Spleen (tissue), 11 donors: ENCODE measurements around the gene CCDC88B. TPM values are rescaled to one million over a fixed set of nuclear protein-coding genes. Genes with fewer than 3 reads are reported as not detected.
A peak's percentile ranks its signal among the peaks of the same experiment; 100 is the strongest.

Experiments used
- DNase-seq: peaks from one replicate; pipeline ENCODE4 v3.0.0-alpha.2; 2020
- H3K27ac ChIP-seq, 8 donors: fragments of 200-600 bp; sonication (generic) in 7 of 8; 1 replicate in 4 of 8; 2 replicates in 4 of 8; pipeline versions ENCODE4 v1.5.0 to v1.8.0; 2016 to 2021; ENCODE audit warnings: inconsistent platforms in 4 of 8, mild to moderate bottlenecking in 4 of 8, moderate library complexity in 1 of 8
- H3K27me3 ChIP-seq, 7 donors: fragments of 200-600 bp; sonication (generic) in 6 of 7; replicated peaks in 1 of 7; 1 replicate in 4 of 7; 2 replicates in 3 of 7; pipeline versions ENCODE4 v1.5.0 to v1.8.0; 2016 to 2021; ENCODE audit warnings: inconsistent platforms in 3 of 7, mild to moderate bottlenecking in 1 of 7
- H3K36me3 ChIP-seq, 6 donors: fragments of 200-600 bp; sonication (generic) in 5 of 6; 1 replicate in 4 of 6; 2 replicates in 2 of 6; pipeline versions ENCODE4 v1.5.0 to v1.8.0; 2016 to 2021; ENCODE audit warnings: inconsistent platforms in 2 of 6
- H3K4me1 ChIP-seq, 6 donors: fragments of 200-600 bp; sonication (generic) in 5 of 6; 1 replicate in 3 of 6; 2 replicates in 3 of 6; pipeline versions ENCODE4 v1.5.0 to v1.8.0; 2016 to 2021; ENCODE audit warnings: inconsistent platforms in 3 of 6
- H3K4me3 ChIP-seq, 8 donors: fragments of 200-600 bp; sonication (generic) in 7 of 8; 1 replicate in 4 of 8; 2 replicates in 4 of 8; pipeline versions ENCODE4 v1.5.0 to v1.8.0; 2016 to 2021; ENCODE audit warnings: inconsistent platforms in 4 of 8, mild to moderate bottlenecking in 4 of 8, moderate library complexity in 2 of 8
- H3K9me3 ChIP-seq, 8 donors: fragments of 200-600 bp; sonication (generic) in 7 of 8; 1 replicate in 4 of 8; 2 replicates in 4 of 8; pipeline versions ENCODE4 v1.5.0 to v1.8.0; 2016 to 2021; ENCODE audit warnings: inconsistent platforms in 4 of 8
- POLR2A ChIP-seq, 3 donors: fragments of 450-650 bp; IDR thresholded peaks; one replicate each; pipeline ENCODE4 v1.5.1; 2017; ENCODE audit warnings: antibody characterized with exemption in 3 of 3, mild to moderate bottlenecking in 1 of 3
- POLR2AphosphoS5 ChIP-seq, 3 donors: sonication (generic); formaldehyde crosslinking; IDR thresholded peaks; one replicate each; pipeline ENCODE4 v1.5.1; 2017; ENCODE audit warnings: antibody characterized with exemption in 3 of 3
- WGBS, 5 donors: extraction: QIAGEN DNeasy Blood & Tissue Kit in 3 of 5; methylation state at CpG; one replicate each; pipeline versions ENCODE4 v1.1.5 to v1.1.7; 2013 to 2018; 5-methylcytosine and 5-hydroxymethylcytosine counted together
- intact Hi-C: fragments of 100-400 bp; cut with DNase I; formaldehyde crosslinking; loops from one replicate; pipeline ENCODE4 v1.15.0; 2023; ENCODE audit warnings: low total_unique reads
- polyA plus RNA-seq, 3 donors: library from polyadenylated mRNA; stranded (reverse); fragments of 200-250 nt; gene quantifications; one replicate each; pipeline ENCODE4 v1.2.1, GENCODE V29; 2013
- total RNA-seq, 7 donors: library from RNA; depleted of rRNA in 3 of 7; stranded (reverse); fragments of >200 nt in 3 of 7; fragmentation: NEBNext Ultra II Directional in 4 of 7; extraction: Animal tissue kit (Norgen Biotek cat#: 25700) in 4 of 7; gene quantifications; one replicate each; pipeline versions ENCODE4 v1.1.0 to v1.2.1, GENCODE V29; 2016 to 2021
- TF ChIP-seq, protein P1 (sequence below), 11 experiments: fragments of 200-600 bp in 7 of 11; fragments of 450-650 bp in 4 of 11; sonication (generic) in 4 of 11; IDR thresholded peaks in 8 of 11; conservative IDR thresholded peaks in 3 of 11; 1 replicate in 7 of 11; 2 replicates in 4 of 11; pipeline versions ENCODE4 v1.4.0 to v1.8.0; 2016 to 2021; ENCODE audit warnings: antibody characterized with exemption in 11 of 11, inconsistent platforms in 4 of 11, mild to moderate bottlenecking in 1 of 11
- donor health status: healthy with polysubstance abuse.
- donor health status: DM: no; HTN: no; CAD: no; lungs with moderate emphysema.
- donor health status: DM: no; HTN: no; CAD: no.
- donor health status: Bipolar disorder and iron deficiency.
- donor health status: healthy.
- donor health status: DM: no; HTN: no; CAD: no.
- donor health status: DM: yes; HTN: yes; CAD: no.

CCDC88B gene
- total and polyA plus RNA-seq, 10 donors: 64.3 to 638 (median 106) TPM

DNA sequence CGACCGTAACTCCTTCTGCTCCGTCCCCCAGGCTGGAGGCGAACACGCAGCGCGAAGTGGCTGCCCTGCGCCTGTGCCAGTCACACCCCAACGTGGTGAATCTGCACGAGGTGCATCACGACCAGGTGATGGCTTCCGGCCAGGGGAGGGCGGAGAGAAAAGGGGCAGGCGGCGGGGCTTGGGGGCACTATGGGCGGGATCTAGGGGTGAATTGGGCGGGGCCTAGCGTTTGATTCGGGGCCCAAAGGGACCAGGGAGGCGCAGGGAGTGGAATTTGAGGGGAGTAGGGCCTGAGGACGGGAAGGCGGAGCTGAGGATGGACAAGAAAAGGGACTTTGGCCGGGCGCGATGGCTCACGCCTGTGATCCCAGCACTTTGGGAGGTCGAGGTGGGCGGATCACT is 28.7 kb downstream of the CCDC88B start:
- peaks cover 0 to 21% (median 9%) of the 10 kb centered on the region in 6 donors for H3K4me1 ChIP-seq
- no peak overlapping the region for H3K4me3 ChIP-seq
- TF ChIP-seq POLR2AphosphoS5 (IDR thresholded peaks at IDR 0.05) (peak in 1 of 3 donors; percentile 33), POLR2A (IDR thresholded peaks at IDR 0.05) (no peak)
- TF ChIP-seq, protein P1, sequence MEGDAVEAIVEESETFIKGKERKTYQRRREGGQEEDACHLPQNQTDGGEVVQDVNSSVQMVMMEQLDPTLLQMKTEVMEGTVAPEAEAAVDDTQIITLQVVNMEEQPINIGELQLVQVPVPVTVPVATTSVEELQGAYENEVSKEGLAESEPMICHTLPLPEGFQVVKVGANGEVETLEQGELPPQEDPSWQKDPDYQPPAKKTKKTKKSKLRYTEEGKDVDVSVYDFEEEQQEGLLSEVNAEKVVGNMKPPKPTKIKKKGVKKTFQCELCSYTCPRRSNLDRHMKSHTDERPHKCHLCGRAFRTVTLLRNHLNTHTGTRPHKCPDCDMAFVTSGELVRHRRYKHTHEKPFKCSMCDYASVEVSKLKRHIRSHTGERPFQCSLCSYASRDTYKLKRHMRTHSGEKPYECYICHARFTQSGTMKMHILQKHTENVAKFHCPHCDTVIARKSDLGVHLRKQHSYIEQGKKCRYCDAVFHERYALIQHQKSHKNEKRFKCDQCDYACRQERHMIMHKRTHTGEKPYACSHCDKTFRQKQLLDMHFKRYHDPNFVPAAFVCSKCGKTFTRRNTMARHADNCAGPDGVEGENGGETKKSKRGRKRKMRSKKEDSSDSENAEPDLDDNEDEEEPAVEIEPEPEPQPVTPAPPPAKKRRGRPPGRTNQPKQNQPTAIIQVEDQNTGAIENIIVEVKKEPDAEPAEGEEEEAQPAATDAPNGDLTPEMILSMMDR (IDR thresholded peaks at IDR 0.05 in 8 of 11, conservative IDR thresholded peaks at IDR 0.05 in 3 of 11): no peak
- DNase-seq: no peak
- no peak overlapping the region for H3K27ac ChIP-seq
- no peaks in the 10 kb centered on the region for H3K27me3 ChIP-seq
- 93 to 97% (median 95%) methylated on average over 28 of the region's 28 CpGs for WGBS, 5 donors
- intact Hi-C loops: no loop called here
- H3K9me3 ChIP-seq: no peaks in the 10 kb centered on the region
- H3K36me3 ChIP-seq: peaks cover 0 to 89% (median 74%) of the 10 kb centered on the region in 6 donors

DNA sequence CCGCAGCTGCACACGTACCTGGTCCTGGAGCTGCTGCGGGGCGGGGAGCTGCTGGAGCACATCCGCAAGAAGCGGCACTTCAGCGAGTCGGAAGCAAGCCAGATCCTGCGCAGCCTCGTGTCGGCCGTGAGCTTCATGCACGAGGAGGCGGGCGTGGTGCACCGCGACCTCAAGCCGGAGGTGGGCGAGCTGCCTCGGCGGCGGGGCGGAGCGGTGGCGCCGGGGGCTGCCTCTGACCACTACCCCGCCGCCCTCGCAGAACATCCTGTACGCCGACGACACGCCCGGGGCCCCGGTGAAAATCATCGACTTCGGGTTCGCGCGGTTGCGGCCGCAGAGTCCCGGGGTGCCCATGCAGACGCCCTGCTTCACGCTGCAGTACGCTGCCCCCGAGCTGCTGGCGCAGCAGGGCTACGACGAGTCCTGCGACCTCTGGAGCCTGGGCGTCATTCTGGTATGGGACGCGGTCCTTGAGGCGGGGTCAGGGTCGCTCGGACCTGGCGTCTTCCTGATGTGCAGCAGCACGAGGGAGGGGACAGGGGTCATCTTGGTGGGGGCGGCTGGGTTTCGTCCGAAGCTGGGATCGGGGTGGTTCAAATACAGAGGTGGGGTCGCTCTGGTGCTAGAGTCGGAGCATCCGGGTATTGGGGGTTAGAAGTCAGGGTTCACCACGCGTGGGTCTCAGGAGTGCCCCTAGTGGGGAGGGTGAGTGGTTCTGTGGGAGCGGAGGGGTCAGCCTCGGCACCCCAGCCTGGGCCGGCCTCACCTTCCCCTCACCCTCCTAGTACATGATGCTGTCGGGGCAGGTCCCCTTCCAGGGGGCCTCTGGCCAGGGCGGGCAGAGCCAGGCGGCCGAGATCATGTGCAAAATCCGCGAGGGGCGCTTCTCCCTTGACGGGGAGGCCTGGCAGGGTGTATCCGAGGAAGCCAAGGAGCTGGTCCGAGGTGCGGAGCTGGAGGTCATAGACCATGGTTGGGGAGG is 29.7 kb downstream of the CCDC88B start:
- Histone ChIP-seq H3K4me1 (peaks cover 0 to 23% (median 11%) of the 10 kb centered on the region in 6 donors), H3K27ac (no peak overlapping the region), H3K36me3 (peaks cover 0 to 78% (median 65%) of the 10 kb centered on the region in 6 donors), H3K9me3 (no peaks in the 10 kb centered on the region), H3K4me3 (no peak overlapping the region), H3K27me3 (no peaks in the 10 kb centered on the region)
- no peak for TF ChIP-seq POLR2A (IDR thresholded peaks at IDR 0.05)
- TF ChIP-seq POLR2AphosphoS5 (IDR thresholded peaks at IDR 0.05): peak in 1 of 3 donors; percentile 53
- TF ChIP-seq, protein P1 (IDR thresholded peaks at IDR 0.05 in 8 of 11, conservative IDR thresholded peaks at IDR 0.05 in 3 of 11): no peak
- 92 to 96% (median 94%) methylated on average over 61 to 82 of the region's 82 CpGs for WGBS, 5 donors
- intact Hi-C loops: no loop called here
- no peak for DNase-seq

DNA sequence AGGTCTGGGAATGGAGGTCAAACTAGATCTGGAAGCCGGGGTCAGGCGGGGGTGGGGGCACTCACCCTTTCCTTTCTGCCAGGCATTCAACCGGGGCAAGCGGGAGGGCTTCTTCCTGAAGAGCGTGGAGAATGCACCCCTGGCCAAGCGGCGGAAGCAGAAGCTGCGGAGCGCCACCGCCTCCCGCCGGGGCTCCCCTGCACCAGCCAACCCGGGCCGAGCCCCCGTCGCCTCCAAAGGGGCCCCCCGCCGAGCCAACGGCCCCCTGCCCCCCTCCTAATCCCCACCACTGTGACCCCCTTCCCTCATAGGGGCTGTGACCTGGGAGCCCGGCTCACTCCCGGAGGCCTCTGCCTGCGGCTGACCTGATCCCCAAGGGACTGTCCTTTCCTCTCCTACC is 31.2 kb downstream of the CCDC88B start:
- no peak for DNase-seq
- Histone ChIP-seq H3K27me3 (no peaks in the 10 kb centered on the region), H3K27ac (peak overlapping the region in 1 of 8 donors; percentile 21), H3K4me1 (peaks cover 0 to 23% (median 11%) of the 10 kb centered on the region in 6 donors), H3K4me3 (no peak overlapping the region), H3K9me3 (no peaks in the 10 kb centered on the region), H3K36me3 (peaks cover 0 to 63% (median 50%) of the 10 kb centered on the region in 6 donors)
- WGBS, 5 donors: 54 to 83% (median 69%) methylated on average over 7 to 22 of the region's 22 CpGs
- intact Hi-C loops: no loop called here
- TF ChIP-seq, protein P1 (IDR thresholded peaks at IDR 0.05 in 8 of 11, conservative IDR thresholded peaks at IDR 0.05 in 3 of 11): no peak
- TF ChIP-seq POLR2AphosphoS5 (IDR thresholded peaks at IDR 0.05) (no peak), POLR2A (IDR thresholded peaks at IDR 0.05) (no peak)

DNA sequence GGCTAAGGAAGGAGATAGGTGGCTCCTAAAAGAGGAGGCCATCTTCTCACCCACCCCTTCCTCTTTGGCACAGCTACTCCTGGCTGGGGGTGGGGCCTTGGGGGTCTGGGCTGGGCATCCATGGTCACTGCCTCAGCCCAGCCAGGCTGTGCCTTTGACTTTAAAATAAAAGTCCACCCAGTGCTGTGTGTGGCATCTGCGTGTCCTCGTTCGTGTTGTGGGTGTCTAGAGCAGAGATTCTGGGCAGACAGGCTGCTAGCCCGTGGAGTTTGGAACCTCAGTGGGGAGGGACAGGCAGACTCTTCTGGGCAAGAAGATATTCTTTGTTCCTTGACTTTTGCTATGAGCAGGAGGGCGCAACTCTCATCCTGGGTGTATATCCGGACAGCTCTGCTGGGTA is 32.0 kb downstream of the CCDC88B start:
- peaks cover 0 to 23% (median 11%) of the 10 kb centered on the region in 6 donors for H3K4me1 ChIP-seq
- no peaks in the 10 kb centered on the region for H3K9me3 ChIP-seq
- DNase-seq: no peak
- no peaks in the 10 kb centered on the region for H3K27me3 ChIP-seq
- H3K4me3 ChIP-seq: no peak overlapping the region
- TF ChIP-seq, protein P1 (IDR thresholded peaks at IDR 0.05 in 8 of 11, conservative IDR thresholded peaks at IDR 0.05 in 3 of 11): no peak
- TF ChIP-seq POLR2AphosphoS5 (IDR thresholded peaks at IDR 0.05): peak in 1 of 3 donors; percentile 9
- intact Hi-C loops: no loop called here
- peak overlapping the region in 2 of 8 donors; percentile 21 to 27 for H3K27ac ChIP-seq
- peaks cover 0 to 55% (median 42%) of the 10 kb centered on the region in 6 donors for H3K36me3 ChIP-seq
- WGBS, 5 donors: 91 to 97% (median 96%) methylated on average over 6 of the region's 6 CpGs
